K562 (cell line): ENCODE measurements around the gene ALOXE3. TPM values are rescaled to one million over a fixed set of nuclear protein-coding genes. Genes with fewer than 3 reads are reported as not detected.

ENCODE experiments used
- BRF2 ChIP-seq: IDR thresholded peaks from 3 replicates; pipeline ENCODE4 v1.6.1; 2011; ENCODE audit warnings: borderline replicate concordance, mild to moderate bottlenecking; ENCODE audit not compliant: insufficient read length, insufficient read depth
- IFI16 ChIP-seq: fragments of 250-450 bp; sonication (Bioruptor Pico); IDR thresholded peaks from 2 replicates; pipeline ENCODE4 v2.1.2; 2022; ENCODE audit warnings: mild to moderate bottlenecking, inconsistent platforms
- KAT7 ChIP-seq: sonication (generic); formaldehyde crosslinking; IDR thresholded peaks from 2 replicates; pipeline ENCODE4 v1.8.0; 2022; ENCODE audit warnings: missing genetic modification reagents, mild to moderate bottlenecking, borderline replicate concordance
- NFE2L1 ChIP-seq: fragments of 450-650 bp; IDR thresholded peaks from 2 replicates; pipeline ENCODE4 v1.6.1; 2016; ENCODE audit warnings: missing genetic modification characterization, low read depth, mild to moderate bottlenecking, missing compliant biosample characterization, moderate library complexity, borderline replicate concordance
- PYGO2 ChIP-seq: fragments of 450-650 bp; IDR thresholded peaks from 2 replicates; pipeline ENCODE4 v1.6.1; 2016; ENCODE audit warnings: mild to moderate bottlenecking, missing genetic modification characterization, moderate library complexity, missing compliant biosample characterization
- ZBTB11 ChIP-seq, 3 experiments: fragments of 200-800 bp in 1 of 3; fragments of 250-450 bp in 1 of 3; fragments of 450-650 bp in 1 of 3; sonication (Bioruptor Pico) in 1 of 3; sonication (Bioruptor generic) in 1 of 3; formaldehyde crosslinking in 1 of 3; IDR thresholded peaks; 2 replicates each; pipeline versions ENCODE4 v1.6.1 to v1.8.0; 2016 to 2022; ENCODE audit warnings: mild to moderate bottlenecking in 2 of 3, missing genetic modification characterization in 2 of 3, missing compliant biosample characterization in 1 of 3, moderate library complexity in 1 of 3
- ZFP91 ChIP-seq: sonication (generic); formaldehyde crosslinking; IDR thresholded peaks from 2 replicates; pipeline ENCODE4 v1.8.0; 2022; ENCODE audit warnings: mild to moderate bottlenecking, missing genetic modification reagents
- ZNF318 ChIP-seq, 2 experiments: fragments of 450-650 bp; IDR thresholded peaks; 2 replicates each; pipeline ENCODE4 v1.6.1; 2016; ENCODE audit warnings: mild to moderate bottlenecking in 2 of 2, borderline replicate concordance in 1 of 2, low read depth in 1 of 2, moderate library complexity in 1 of 2
- ZNF324 ChIP-seq: fragments of 250-450 bp; sonication (Bioruptor Pico); IDR thresholded peaks from 2 replicates; pipeline ENCODE4 v1.4.0; 2020; ENCODE audit warnings: mild to moderate bottlenecking
- polyA plus RNA-seq, 8 experiments: library from polyadenylated mRNA; depleted of rRNA in 4 of 8; stranded (reverse) in 5 of 8; unstranded in 3 of 8; fragments of >200 nt; fragmentation: Nextera tagmentation in 2 of 8; fragmentation: Illumina TruSeq in 1 of 8; extraction: Ambion mirVana in 2 of 8; extraction: Trizol in 1 of 8; gene quantifications; 2 replicates each; pipeline versions ENCODE4 v1.2.1 to v1.2.3, GENCODE V29; 2011 to 2014; ENCODE audit warnings: inconsistent platforms in 1 of 8, missing spikeins in 1 of 8
- total RNA-seq, 7 experiments: library from RNA; depleted of rRNA in 6 of 7; stranded (reverse); fragments of >200 nt in 6 of 7; fragmentation: Illumina TruSeq in 2 of 7; extraction: Trizol in 2 of 7; gene quantifications; 2 replicates each; pipeline versions ENCODE4 v1.2.1 to v1.2.3, GENCODE V29; 2011 to 2021; ENCODE audit warnings: low replicate concordance in 1 of 7

The ALOXE3 gene
- total and polyA plus RNA-seq, 9 of the 15 experiments (the other 6 are each of a cell fraction or from before 2014, with no cell fraction given) = 0.04 TPM; not detected in 8

- TF ChIP-seq ZBTB11 (CRISPR knock-in tag; IDR thresholded peaks at IDR 0.05) (no peak), ZNF324 (CRISPR knock-in tag) (no peak), NFE2L1 (tag) (no peak), BRF2 (no peak), IFI16 (CRISPR knock-in tag) (no peak), PYGO2 (tag) (no peak), ZFP91 (CRISPR knock-in tag) (peak; percentile 20; the same call in 1 of the 2 replicates), ZNF318 (IDR thresholded peaks at IDR 0.05; ENCODE audit: borderline replicate concordance in 1 of 2, low read depth in 1 of 2) (no peak), KAT7 (CRISPR knock-in tag) (0 out of 2 replicates have a peak, but pooled peaks have one; percentile 25)
Observed at GRCh38 chr17:8120520-8121406, 2.4 kb upstream of the ALOXE3 start (continued).
